HUES48 (cell line): Measurements from ENCODE around the gene CNPY4.
A peak's percentile ranks its signal among the peaks of the same experiment; 100 is the strongest.

Source experiments
- H3K27ac ChIP-seq: one replicate; pipeline ENCODE4 v1.7.0; 2013; ENCODE audit warnings: low read depth, low read length, inconsistent platforms
- H3K27me3 ChIP-seq: 2 replicates; pipeline ENCODE4 v1.6.1; 2013; ENCODE audit warnings: mild to moderate bottlenecking, low read length; ENCODE audit not compliant: control insufficient read depth, insufficient read depth
- H3K36me3 ChIP-seq: 2 replicates; pipeline ENCODE4 v1.6.1; 2013; ENCODE audit warnings: low read length; ENCODE audit not compliant: control insufficient read depth, insufficient read depth
- H3K4me1 ChIP-seq: 2 replicates; pipeline ENCODE4 v1.6.1; 2013; ENCODE audit warnings: mild to moderate bottlenecking, low read length; ENCODE audit not compliant: control insufficient read depth, insufficient read depth
- H3K4me3 ChIP-seq: 2 replicates; pipeline ENCODE4 v1.5.1; 2013; ENCODE audit warnings: mild to moderate bottlenecking, low read depth, low read length
- H3K9ac ChIP-seq: 2 replicates; pipeline ENCODE4 v1.6.1; 2013; ENCODE audit warnings: mild to moderate bottlenecking, low read depth, low read length, moderate library complexity
- H3K9me3 ChIP-seq: 2 replicates; pipeline ENCODE4 v1.6.1; 2013; ENCODE audit warnings: low read length; ENCODE audit not compliant: control insufficient read depth, insufficient read depth

The CNPY4 gene

DNA sequence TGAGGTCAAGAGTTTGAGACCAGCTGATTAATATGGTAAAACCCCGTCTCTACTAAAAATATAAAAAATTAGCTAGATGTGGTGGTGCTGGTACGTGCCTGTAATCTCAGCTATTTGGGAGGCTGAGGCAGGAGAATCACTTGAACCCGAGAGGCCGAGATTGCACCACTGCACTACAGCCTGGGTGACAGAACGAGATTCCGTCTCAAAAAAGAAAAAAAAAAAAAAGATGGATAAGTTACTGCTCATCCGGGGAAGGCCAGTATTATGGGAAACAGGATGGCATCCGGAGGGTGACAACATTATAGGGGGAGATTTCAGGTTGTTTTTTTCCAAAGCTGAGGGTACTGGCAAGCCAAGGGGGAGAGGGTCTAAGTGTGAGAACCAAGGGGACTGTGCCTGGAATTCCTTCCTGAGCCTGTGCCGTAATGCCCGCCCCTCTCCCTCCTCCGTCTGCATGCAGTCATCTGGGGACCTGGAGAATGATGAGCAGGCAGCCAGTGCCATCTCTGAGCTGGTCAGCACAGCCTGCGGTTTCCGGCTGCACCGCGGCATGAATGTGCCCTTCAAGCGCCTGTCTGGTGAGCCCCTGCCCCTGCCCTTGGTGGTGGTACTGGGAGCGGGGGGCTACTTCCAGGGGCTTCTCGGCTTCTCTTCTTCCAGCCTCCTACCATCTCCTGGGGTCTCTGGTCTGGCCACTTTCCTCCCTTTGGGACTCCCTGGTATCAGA lies 33.7 kb downstream of the CNPY4 start:
- Histone ChIP-seq H3K36me3 (peaks cover 62% of the 10 kb centered on the region), H3K27ac (no peak overlapping the region)

DNA sequence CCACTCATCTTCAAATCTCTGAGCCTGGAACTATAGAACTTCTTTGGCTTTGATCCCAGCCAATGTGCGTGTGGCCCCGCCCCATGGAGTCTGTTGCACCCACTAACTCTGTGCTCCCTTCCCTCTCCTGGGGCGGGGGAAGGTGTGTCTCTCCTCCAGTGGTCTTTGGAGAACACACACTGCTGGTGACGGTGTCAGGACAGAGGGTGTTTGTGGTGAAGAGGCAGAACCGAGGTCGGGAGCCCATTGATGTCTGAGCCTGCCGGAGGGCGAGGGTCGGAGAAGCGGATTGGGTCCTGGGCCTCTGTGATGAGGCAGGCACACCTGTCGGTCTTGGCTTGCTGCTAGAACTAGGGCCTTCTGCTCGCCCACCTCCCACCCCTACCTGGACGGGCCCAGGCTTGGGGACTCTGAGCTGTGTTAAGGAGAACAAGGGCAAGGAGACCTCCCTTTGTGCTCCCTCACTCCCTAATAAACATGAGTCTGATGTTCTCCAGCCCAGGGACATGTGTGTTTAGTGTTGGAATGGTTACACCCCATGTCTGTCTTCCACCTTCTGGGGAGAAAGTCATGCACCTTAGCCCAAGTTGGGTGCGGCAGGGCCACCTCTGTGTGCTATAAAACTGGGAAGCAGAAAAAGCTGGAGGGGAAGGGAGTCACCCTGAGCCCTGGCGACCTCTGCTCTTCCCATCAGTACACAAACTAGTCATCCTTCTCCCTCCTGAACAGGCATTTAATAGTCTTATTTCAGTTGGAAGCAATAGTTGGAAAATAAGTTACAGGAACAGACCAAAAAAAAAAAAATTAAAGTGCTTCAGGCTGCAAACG lies 34.5 kb downstream of the CNPY4 start:
- peaks cover 62% of the 10 kb centered on the region for H3K36me3 ChIP-seq
- H3K9ac ChIP-seq: no peak overlapping the region
- peaks cover 17% of the 10 kb centered on the region for H3K4me1 ChIP-seq
- H3K9me3 ChIP-seq: no peaks in the 10 kb centered on the region
- H3K27ac ChIP-seq: no peak overlapping the region
- H3K27me3 ChIP-seq: no peaks in the 10 kb centered on the region
- H3K4me3 ChIP-seq: no peak overlapping the region

More for the DNA sequence above, 33.7 kb downstream of the CNPY4 start:
- peaks cover 21% of the 10 kb centered on the region for H3K4me1 ChIP-seq
- no peak overlapping the region for H3K9ac ChIP-seq
- no peaks in the 10 kb centered on the region for H3K27me3 ChIP-seq
- no peak overlapping the region for H3K4me3 ChIP-seq
- no peaks in the 10 kb centered on the region for H3K9me3 ChIP-seq

DNA sequence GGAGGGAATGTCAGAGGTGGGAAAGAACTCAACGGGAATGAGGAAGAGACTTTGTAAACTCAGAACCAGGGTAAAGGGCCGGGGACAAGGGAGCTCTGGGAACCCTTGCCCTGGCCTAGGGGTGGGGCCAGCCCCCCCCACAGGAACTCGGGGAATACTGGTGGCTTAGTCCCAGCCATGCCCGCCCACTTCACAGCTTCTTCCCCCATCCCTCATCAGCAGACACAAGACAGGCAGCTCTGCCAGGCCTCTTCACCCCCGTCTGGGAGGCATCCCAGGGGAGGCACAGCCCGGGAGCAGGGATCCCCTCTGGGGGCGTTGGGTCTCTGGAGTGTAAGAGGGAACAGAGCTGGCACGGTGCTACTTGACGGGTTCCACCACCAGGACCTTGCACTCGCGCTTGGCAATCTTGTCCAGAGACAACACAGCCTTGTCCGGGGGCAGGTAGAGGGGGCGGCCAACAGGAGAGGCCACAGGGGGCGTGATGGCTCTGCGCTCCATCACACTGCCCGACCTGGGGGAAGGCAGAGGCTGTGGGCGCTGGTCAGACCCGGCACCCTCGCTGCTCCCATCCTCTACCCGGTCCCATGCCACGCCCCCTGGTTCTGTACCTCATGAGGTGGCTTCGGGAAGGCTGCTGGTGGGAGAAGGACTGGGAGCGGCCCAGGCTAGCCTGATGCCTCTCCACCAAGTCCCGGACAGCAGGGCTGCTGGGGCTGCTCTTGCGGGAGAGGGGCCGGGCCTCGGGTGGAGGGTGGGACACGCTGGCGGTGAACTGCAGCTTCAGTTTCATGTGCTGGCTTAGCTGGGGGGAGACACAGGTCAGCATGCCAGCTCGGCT lies 35.4 kb downstream of the CNPY4 start:
- H3K9ac ChIP-seq: no peak overlapping the region
- no peaks in the 10 kb centered on the region for H3K9me3 ChIP-seq
- H3K36me3 ChIP-seq: peaks cover 62% of the 10 kb centered on the region
- H3K27ac ChIP-seq: no peak overlapping the region
- H3K4me1 ChIP-seq: peaks cover 19% of the 10 kb centered on the region
- no peak overlapping the region for H3K4me3 ChIP-seq
- no peaks in the 10 kb centered on the region for H3K27me3 ChIP-seq

DNA sequence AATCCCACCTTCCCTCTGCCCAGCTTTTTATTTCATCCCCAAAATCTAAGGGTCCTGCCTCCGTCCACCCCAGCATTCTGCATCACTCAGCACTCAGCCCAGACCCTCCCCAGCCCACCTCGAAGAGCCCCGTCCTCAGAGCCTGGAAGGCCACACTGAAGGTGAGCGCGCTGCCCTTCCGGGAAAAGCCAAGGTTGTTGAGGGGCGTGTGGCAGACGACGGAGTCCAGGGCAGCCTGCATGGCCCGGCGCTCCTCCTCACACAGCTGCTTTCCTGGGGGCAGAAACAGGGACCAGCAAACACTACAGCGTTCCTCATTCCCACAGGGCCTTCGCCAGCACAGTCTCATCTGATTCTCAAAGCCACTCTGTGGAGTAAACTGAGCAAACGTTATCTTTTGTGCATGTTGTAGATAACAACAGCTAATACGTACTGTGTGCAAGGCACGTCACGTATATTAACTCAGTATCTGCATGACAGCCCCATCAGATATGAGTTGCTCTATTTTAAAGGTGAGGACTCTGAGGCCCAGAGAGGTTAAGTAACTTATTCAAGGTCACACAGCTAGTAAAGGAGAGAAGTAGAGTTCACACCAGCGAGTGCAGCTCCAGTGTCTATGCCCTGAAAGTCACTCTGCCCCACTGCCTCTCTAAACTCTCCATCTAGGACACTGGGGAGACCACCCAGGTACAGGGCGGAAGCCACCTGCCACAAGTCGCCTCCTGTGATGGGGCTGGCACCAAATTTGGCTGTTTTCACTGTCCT lies 36.3 kb downstream of the CNPY4 start:
- H3K4me1 ChIP-seq: peaks cover 13% of the 10 kb centered on the region
- H3K27ac ChIP-seq: no peak overlapping the region
- H3K27me3 ChIP-seq: no peaks in the 10 kb centered on the region
- no peak overlapping the region for H3K9ac ChIP-seq
- peaks cover 54% of the 10 kb centered on the region for H3K36me3 ChIP-seq
- H3K9me3 ChIP-seq: no peaks in the 10 kb centered on the region
- H3K4me3 ChIP-seq: no peak overlapping the region

DNA sequence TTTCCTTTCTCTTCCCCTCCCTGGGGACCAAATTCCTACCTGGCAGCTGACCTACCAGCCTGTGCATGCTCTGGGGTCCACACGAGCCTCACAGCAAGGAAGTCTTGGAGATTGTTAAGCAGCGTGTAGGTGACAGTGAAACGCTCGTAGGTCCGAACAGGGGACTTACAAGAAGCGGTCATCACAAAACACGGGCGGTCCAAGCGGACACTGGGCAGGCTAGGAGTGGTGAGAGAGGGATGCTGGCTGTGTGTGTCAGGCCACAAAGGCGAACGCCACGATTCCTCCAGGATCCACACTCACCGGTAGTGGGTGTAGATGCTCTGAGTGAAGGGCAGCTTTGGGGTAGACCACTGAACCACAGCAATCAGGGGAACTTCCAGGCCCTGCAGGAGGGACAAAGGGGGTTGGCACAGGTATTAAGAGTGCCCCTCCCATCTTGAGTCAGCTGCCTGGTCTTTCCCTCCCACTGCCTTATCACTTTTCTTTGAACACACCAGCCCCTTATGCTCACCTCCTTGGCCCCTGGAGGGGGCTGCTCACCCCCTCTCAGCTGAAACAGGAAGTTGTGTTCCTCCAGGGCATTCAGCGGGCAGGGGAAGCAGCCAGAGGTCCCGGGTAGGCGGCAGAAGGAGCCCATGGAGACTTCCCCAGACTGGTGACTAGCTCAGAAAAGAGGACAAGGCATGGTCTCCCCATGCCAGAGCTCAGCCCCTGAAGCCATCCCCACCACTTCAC lies 37.1 kb downstream of the CNPY4 start:
- Histone ChIP-seq H3K4me1 (peaks cover 13% of the 10 kb centered on the region), H3K4me3 (0 out of 2 replicates have a peak overlapping the region, but pooled peaks have one; percentile 81), H3K9ac (no peak overlapping the region), H3K9me3 (no peaks in the 10 kb centered on the region), H3K27me3 (no peaks in the 10 kb centered on the region), H3K36me3 (peaks cover 53% of the 10 kb centered on the region), H3K27ac (peak overlapping the region; percentile 84)

DNA sequence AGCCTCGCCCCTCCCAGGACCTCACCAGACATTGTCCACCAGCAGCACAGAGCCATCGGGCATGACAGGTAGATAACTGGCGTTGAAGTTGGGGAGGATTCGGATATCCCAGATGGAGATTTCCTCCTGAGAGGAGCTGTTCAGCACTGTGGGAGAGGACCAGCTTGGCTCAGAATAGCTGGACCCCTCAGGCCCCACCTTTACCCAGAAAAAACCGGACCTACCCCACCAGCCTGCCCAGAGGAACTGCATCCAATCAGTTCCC lies 37.6 kb downstream of the CNPY4 start:
- Histone ChIP-seq H3K9ac (no peak overlapping the region), H3K4me3 (peak overlapping the region; percentile 81; the same call in 1 of the 2 replicates), H3K27me3 (no peaks in the 10 kb centered on the region), H3K4me1 (peaks cover 13% of the 10 kb centered on the region), H3K27ac (peak overlapping the region; percentile 84), H3K36me3 (peaks cover 48% of the 10 kb centered on the region), H3K9me3 (no peaks in the 10 kb centered on the region)

DNA sequence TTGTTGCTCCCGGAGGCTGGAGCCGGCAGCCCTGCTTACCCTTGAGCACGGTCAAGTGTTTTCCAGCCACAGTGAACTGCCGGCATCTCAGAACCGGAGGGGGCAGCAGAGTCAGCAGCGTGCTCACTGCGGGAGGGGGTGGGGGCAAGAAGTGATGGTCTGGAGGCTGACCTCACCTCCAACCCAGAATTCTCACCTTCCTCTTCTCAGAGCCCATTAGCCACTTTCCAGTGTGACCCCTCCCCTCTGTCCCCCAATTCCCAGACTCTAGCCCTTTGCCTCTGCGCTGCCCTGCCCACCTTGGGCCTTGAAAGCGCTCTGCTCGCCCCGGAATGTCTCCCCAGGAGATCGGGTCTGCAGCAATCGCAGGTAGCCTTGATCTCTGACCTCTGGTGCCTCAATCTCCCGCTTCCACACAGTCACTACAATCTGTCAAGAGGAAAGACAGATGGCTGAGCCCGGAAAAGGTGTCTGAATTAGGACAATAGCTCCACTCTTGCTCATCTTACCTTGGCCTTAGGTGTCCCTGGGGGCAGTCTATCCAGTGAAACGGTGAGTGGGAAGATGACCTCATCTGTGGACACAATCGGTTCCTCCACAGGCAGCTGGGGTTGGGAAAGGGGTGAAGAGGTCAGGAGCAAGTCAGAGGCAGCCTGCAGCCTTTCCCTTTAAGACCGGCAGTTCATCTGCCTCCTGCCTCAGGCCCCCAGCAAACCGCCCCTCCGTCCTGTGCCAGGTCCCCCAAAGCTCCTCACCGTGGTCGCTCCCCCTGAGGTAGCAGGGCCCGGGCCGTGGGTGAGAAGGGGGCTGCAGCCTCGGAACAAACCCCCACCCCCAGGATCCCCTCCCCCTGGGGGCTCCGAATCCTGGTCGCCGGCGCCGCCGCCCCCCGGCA lies 38.1 kb downstream of the CNPY4 start:
- Histone ChIP-seq H3K27me3 (no peaks in the 10 kb centered on the region), H3K9me3 (no peaks in the 10 kb centered on the region), H3K9ac (peak overlapping the region; percentile 74; the same call in 1 of the 2 replicates), H3K36me3 (peaks cover 43% of the 10 kb centered on the region), H3K4me1 (peaks cover 13% of the 10 kb centered on the region), H3K4me3 (peak overlapping the region; percentile 81), H3K27ac (peak overlapping the region; percentile 84)

DNA sequence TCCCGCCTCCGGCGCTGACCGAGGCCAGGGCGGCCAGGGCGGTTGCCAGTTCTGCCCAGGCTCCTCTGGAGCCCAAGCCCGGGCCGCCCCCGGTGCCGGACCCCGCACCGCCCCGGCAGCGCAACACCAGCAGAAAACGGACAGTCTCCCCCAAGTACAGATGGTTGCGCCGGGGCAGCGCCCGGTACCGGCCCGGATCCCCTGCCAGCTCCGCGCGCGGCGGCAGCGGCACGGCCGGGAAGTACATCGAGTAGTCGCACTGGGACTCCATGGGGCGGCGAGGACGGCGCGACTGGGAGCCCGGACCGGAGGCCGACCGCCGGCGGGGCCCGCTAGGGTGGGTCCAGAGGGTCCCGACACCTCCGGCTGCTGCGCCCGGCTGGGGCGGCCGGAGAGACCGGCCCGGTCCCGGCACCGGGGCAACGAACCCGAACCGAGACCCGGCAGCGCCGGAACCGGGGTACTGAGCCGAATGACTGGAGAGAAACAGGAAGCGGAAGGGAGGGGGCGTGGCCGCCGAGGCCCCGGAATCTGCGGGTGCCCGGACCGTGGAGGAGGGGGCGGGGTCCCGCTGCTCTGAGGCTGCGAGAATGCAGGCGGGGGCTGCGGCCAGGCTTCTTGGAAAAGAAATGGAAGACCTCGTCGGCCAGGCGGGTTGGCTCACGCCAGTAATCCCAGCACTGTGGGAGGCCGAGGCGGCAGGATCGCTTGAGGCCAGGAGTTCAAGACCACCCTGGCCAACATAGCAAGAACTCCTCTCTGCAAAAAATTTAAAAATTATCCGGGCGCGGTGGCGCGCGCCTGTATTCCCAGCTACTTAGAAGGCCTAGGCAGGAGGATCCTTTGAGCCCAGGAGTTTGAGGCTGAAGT lies 39.0 kb downstream of the CNPY4 start, which contains the start of gene TRAPPC14:
Gene TRAPPC14, minus strand, starts transcription at position 495 of the 870 bp plus-strand sequence. Its CDS starts 224 bp downstream, at position 271.
- H3K9me3 ChIP-seq: no peaks in the 10 kb centered on the region
- peak within 1 kb of the TSS; percentile 81 for H3K4me3 ChIP-seq
- H3K9ac ChIP-seq: peak within 1 kb of the TSS; percentile 74
- peaks cover 20% of the 10 kb centered on the region for H3K4me1 ChIP-seq
- peaks cover 34% of the 10 kb centered on the region for H3K36me3 ChIP-seq
- peak within 1 kb of the TSS; percentile 84 for H3K27ac ChIP-seq
- no peaks in the 10 kb centered on the region for H3K27me3 ChIP-seq
